ENCODE data around the gene CDC42EP5.

Gene CDC42EP5

GRCh38 chr19:54462047-54462654, 10.9 kb downstream of the CDC42EP5 start:
- DNase-seq (ENCODE audit: low read depth) = no peak

GRCh38 chr19:54461613-54462012, 11.5 kb downstream of the CDC42EP5 start:
- DNase-seq (ENCODE audit: low read depth) = no peak

GRCh38 chr19:54461210-54461609, 11.9 kb downstream of the CDC42EP5 start:
- no peak for DNase-seq (ENCODE audit: low read depth)

GRCh38 chr19:54460230-54461005, 12.7 kb downstream of the CDC42EP5 start:
- no peak for DNase-seq (ENCODE audit: low read depth)

DNA sequence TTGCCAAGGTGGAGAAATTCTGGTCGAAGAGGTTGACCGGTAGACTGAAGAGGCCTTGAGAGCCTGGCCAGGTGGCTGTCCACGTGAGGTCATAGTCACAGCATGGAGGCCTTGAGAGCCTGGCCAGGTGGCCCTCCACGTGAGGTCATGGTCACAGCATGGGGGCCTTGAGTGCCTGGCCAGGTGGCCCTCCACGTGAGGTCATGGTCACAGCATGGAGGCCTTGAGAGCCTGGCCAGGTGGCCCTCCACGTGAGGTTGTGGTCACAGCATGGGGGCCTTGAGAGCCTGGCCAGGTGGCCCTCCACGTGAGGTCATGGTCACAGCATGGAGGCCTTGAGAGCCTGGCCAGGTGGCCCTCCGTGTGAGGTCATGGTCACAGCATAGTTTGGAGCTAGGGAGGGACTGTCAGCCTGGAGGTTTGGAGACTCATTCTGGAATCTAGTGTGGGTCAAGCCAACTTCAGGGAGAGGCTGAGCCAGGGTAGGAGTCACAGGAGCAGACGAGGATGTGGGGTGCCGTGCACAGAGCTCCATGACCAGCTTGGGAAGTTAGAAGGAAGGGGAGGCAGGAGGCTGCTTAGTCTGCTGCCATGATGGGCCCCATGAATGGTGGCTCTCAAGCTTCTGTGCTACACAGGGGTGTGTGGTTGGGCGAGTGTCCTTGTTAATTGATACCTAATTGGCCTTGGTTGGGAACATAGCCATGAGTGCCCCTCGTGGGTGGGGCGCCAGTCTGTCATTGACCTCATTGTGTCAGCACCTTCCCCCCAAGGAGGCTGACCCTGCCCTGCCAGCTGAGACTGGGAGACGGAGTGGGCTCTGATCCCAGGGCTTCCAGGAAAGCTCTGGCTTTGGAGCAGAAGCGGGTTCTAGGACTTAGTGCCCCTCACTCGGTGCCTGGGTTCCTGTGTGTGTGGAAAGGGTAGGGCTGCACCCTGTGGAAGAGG, 13.5 kb downstream of the CDC42EP5 start:
- no peak for DNase-seq (ENCODE audit: low read depth)

DNA sequence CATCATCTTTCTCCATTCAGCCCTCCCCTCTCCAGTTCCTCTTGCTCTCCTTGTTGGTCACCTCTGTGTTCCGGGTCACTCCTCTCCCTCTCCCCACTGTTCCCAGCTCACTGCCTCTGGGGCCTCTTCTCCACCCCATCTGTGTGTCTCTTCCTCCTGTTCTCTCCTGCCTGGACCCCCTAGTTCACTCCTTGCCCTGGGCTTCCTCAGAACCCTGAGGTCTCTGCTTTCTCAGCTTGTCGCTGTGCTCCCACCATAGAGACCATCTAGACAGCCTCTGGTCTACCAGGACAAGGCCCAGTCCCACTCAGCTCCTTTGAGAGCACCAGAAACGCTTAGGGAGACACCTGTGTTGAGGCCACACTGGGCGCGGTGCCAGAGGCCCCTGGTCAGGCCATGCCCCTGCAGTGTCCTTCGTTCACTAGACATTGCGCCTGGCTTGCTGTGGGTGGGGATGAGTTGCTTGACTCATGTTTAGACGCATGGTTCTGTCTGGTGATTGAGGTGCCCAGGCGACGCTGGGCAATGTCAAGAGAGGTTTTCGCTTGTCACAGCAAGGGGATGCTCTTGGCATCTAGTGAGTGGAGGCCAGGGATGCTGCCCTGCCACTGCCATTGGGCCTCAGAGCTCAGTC, 14.3 kb downstream of the CDC42EP5 start:
- DNase-seq (ENCODE audit: low read depth) = no peak

GRCh38 chr19:54457773-54458647, 15.1 kb downstream of the CDC42EP5 start:
- DNase-seq (ENCODE audit: low read depth) = no peak

- DNase-seq (ENCODE audit: low read depth) = no peak
Observed at GRCh38 chr19:54456423-54457373, 16.4 kb downstream of the CDC42EP5 start.

GRCh38 chr19:54455786-54456422, 17.2 kb downstream of the CDC42EP5 start:
- no peak for DNase-seq (ENCODE audit: low read depth)

GRCh38 chr19:54454781-54455675, 18.1 kb downstream of the CDC42EP5 start:
- DNase-seq (ENCODE audit: low read depth) = no peak

DNA sequence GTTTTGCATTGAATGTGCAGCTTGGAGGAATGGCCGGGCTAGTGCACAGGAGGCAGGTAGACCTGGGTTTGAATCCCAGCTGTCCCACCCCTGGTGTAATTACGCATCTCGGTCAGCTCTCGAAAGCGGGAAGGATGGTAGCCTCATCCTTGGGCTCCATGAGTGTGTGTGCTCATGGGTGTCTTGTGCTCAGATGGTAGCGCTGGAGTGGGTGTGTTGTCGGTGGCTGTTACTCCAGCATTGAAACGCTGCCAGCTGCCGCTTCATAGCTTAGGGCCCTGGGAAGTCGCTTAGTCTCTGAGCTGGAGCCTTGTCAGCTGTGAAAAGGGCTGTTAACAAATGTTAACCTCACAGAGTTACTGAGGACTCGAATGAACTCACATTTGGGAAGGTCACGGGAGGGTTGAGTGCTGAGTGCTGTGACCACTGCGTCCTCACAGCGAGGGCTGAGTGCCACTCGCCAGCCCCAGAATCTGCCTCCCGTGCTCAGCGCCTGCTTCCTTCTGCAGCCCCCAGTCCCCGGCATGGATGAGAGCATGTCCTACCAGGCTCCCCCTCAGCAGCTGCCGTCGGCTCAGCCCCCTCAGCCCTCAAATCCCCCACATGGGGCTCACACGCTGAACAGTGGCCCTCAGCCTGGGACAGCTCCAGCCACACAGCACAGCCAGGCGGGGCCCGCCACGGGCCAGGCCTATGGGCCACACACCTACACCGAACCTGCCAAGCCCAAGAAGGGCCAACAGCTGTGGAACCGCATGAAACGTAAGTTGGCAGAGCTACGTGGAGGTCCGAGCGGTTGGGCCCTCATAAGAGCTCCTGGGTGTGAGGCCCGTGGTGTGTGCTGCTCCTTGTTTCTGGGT, 18.9 kb downstream of the CDC42EP5 start:
- no peak for DNase-seq (ENCODE audit: low read depth)

DNA sequence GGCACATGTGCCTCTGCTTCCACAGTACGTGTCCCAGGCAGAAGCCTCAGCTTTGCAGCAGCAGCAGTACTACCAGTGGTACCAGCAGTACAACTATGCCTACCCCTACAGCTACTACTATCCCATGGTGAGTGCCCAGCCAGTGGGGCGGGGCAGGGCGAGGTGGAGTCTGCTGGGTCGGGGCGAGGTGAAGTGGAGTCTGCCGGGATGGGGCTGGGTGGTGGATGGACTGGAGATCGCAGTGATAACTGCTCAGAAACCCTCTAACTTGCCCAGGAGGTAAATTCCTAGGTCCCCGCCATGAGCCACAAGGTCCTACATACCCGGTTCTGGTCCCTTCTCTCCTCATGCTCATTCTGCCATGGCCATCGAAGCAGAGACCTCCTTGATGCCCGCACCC, 20.5 kb downstream of the CDC42EP5 start:
- no peak for DNase-seq (ENCODE audit: low read depth)

- no peak for DNase-seq (ENCODE audit: low read depth)
Observed at GRCh38 chr19:54451997-54452396, 21.1 kb downstream of the CDC42EP5 start.

DNA sequence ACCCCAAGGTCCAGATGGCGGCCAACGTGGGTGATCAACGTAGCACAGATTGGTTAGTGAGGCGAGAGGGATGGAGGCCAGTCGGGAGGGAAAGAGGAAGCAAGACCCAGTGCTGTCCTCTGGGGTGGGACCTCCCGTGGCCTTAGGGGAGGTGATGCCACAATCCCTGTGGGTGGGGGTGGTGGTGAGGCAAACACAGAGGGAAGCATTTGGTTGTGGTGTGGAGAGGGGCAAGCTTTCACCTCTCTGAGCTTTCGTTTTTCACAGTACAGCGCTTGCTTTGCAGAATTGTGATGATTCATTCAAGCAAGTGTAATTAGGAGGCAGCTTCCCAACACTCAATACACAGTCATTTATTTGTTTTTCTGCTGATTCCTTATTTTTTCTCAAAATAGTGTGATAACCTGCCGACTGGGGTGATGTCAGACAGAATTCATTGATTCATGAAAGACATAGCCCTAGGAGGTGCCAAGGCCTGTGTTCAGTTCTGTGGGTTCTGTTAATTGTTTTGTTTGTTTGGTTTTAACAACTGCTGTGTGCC, 21.7 kb downstream of the CDC42EP5 start:
- DNase-seq (ENCODE audit: low read depth) = no peak

GRCh38 chr19:54449701-54450069, 23.4 kb downstream of the CDC42EP5 start:
- DNase-seq (ENCODE audit: low read depth) = no peak

DNA sequence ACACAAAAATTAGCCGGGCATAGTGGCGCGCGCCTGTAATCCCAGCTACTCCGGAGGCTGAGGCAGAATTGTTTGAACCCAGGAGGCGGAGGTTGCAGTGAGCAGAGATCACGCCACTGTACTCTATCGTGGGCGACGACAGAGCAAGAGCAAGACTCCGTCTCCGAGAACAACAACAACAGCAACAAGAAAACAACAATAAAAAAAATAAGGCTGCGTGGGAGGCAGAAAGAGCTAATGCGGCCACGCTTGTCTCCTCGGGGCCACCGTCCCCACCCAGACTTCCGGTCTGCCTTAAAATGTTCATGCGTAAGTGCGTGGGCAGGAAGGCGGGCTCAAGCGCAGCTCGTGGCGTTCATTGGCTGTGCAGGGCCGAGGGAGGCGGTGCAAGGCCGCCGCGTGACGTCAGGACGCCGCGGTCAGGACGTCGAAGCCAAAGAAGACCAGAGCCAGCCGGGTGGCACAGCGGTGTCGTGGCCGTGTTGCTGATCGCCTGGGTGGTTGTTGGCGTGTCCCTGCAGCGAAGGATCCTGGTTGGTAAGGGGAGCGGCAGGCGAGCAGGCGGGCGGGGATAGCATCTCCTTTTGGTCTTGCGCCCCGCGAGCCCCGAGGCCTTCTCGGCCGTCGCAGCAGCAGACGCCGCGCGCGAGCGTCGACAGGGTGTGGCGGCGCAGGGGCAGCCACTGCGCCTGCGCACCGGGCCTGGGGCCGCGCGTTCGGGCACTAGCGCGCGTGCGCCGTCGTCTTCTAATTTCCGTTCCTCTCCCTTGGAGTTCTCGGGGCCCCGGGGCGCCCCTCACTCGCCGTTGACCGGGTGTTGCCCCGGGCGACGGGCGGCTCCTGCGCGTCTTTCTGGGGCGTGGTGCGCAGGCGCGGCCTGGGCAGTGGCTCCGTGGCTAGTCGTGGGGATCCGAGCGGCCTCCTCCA, 24.1 kb downstream of the CDC42EP5 start, which contains the start of gene LENG8:
Gene LENG8, plus strand, starts transcription at position 426 of the 927 bp plus-strand sequence. CDS start 2,146 bp downstream, outside the sequence.
- DNase-seq (ENCODE audit: low read depth) = peak; percentile 87

All from stimulated activated CD8-positive, alpha-beta memory T cell treated with anti-CD3 and anti-CD28 coated beads, Interleukin-15, amount 100 ng/mL, for 24 hours (primary cell).